SK-N-SH (cell line): ENCODE data around the gene SFXN5. TPM values are rescaled to one million over a fixed set of nuclear protein-coding genes. Genes with fewer than 3 reads are reported as not detected.

ENCODE experiments used
- CTCF ChIA-PET: fragments of 300-600, 350-600 bp; formaldehyde crosslinking; extraction: SDS; loops from one replicate; lab custom pipeline; 2021; lab: Yijun Ruan, JAX
- POLR2A ChIA-PET: fragments of 350-600 bp; sonication (Branson Sonifier 250); formaldehyde crosslinking; extraction: SDS; loops from one replicate; lab custom pipeline; 2020; ENCODE audit warnings: antibody characterized with exemption, inconsistent platforms; lab: Yijun Ruan, JAX
- DNase-seq: peaks from one replicate; pipeline ENCODE4 v3.0.0; 2012
- H2AFZ ChIP-seq: fragments of 200-600 bp; sonication (generic); 2 replicates; pipeline ENCODE4 v1.8.1; 2016; ENCODE audit warnings: antibody characterized with exemption, mild to moderate bottlenecking, low read depth
- H3F3A ChIP-seq: fragments of 200-600 bp; sonication (generic); replicated peaks from 2 replicates; pipeline ENCODE3; 2016; ENCODE audit warnings: antibody characterized with exemption, mild to moderate bottlenecking; ENCODE audit not compliant: insufficient read depth
- H3K27ac ChIP-seq, 2 experiments: fragments of 200-500 bp in 1 of 2; fragments of 200-600 bp in 1 of 2; sonication (Bioruptor generic) in 1 of 2; sonication (generic), shearing (Covaris generic) in 1 of 2; 2 replicates each; pipeline versions ENCODE4 v1.5.1 to v1.6.1; 2014 to 2016; ENCODE audit warnings: low read depth in 2 of 2, inconsistent platforms in 1 of 2, low read length in 1 of 2, mild to moderate bottlenecking in 1 of 2, mixed read lengths in 1 of 2
- H3K27me3 ChIP-seq: fragments of 200-600 bp; sonication (generic), shearing (Covaris generic); 2 replicates; pipeline ENCODE4 v1.6.1; 2016; ENCODE audit warnings: mixed run types; ENCODE audit not compliant: insufficient read depth
- H3K36me3 ChIP-seq, 2 experiments: fragments of 200-500 bp in 1 of 2; fragments of 200-600 bp in 1 of 2; sonication (Bioruptor generic) in 1 of 2; sonication (generic) in 1 of 2; replicated peaks in 1 of 2; 2 replicates each; pipeline versions ENCODE3 to v1.5.1; 2014 to 2016; ENCODE audit warnings: low read length in 1 of 2, mild to moderate bottlenecking in 1 of 2; ENCODE audit not compliant: insufficient read depth in 2 of 2, control insufficient read depth in 1 of 2
- H3K4me1 ChIP-seq, 2 experiments: fragments of 200-500 bp in 1 of 2; fragments of 200-600 bp in 1 of 2; sonication (Bioruptor generic) in 1 of 2; sonication (generic), shearing (Covaris generic) in 1 of 2; 2 replicates each; pipeline versions ENCODE4 v1.5.1 to v1.6.1; 2014 to 2016; ENCODE audit warnings: low read depth in 1 of 2, low read length in 1 of 2, mixed run types in 1 of 2; ENCODE audit not compliant: insufficient read depth in 2 of 2, control insufficient read depth in 1 of 2
- H3K4me2 ChIP-seq: fragments of 200-600 bp; sonication (generic), shearing (Covaris generic); 2 replicates; pipeline ENCODE4 v1.6.1; 2017; ENCODE audit warnings: mixed run types
- H3K4me3 ChIP-seq, 2 experiments: fragments of 200-500 bp in 1 of 2; fragments of 200-600 bp in 1 of 2; sonication (Bioruptor generic) in 1 of 2; sonication (generic), shearing (Covaris generic) in 1 of 2; 2 replicates each; pipeline versions ENCODE4 v1.5.1 to v1.8.1; 2014 to 2016; ENCODE audit warnings: low read depth in 2 of 2, inconsistent platforms in 1 of 2, low read length in 1 of 2, mild to moderate bottlenecking in 1 of 2, mixed read lengths in 1 of 2, moderate library complexity in 1 of 2
- H3K79me2 ChIP-seq: fragments of 200-600 bp; sonication (generic); 2 replicates; pipeline ENCODE4 v1.8.1; 2017; ENCODE audit warnings: mild to moderate bottlenecking; ENCODE audit not compliant: insufficient read depth
- H3K9ac ChIP-seq: fragments of 200-600 bp; sonication (generic); 2 replicates; pipeline ENCODE4 v1.6.1; 2017; ENCODE audit warnings: mixed run types
- H3K9me2 ChIP-seq: fragments of 200-600 bp; sonication (generic); 2 replicates; pipeline ENCODE4 v1.6.1; 2017; ENCODE audit warnings: mixed run types
- H3K9me3 ChIP-seq: fragments of 200-600 bp; sonication (generic); 2 replicates; pipeline ENCODE4 v1.6.1; 2017; ENCODE audit warnings: mixed run types, mild to moderate bottlenecking, moderate library complexity
- H4K20me1 ChIP-seq: fragments of 200-600 bp; sonication (generic); 2 replicates; pipeline ENCODE4 v1.6.1; 2017; ENCODE audit warnings: mild to moderate bottlenecking, mixed run types; ENCODE audit not compliant: insufficient read depth
- CTCF ChIP-seq: fragments of 200-600 bp; sonication (generic); IDR thresholded peaks from 2 replicates; pipeline ENCODE4 v1.6.1; 2017; ENCODE audit warnings: antibody characterized with exemption, mild to moderate bottlenecking, moderate library complexity
- ELF1 ChIP-seq: IDR thresholded peaks from 2 replicates; pipeline ENCODE4 v1.4.0; 2012
- FOSL2 ChIP-seq: IDR thresholded peaks from 2 replicates; pipeline ENCODE4 v1.4.0; 2012; ENCODE audit warnings: low read depth, mild to moderate bottlenecking, moderate library complexity, borderline replicate concordance
- GABPA ChIP-seq: IDR thresholded peaks from 2 replicates; pipeline ENCODE4 v1.4.0; 2012; ENCODE audit warnings: low read depth, mild to moderate bottlenecking
- JUND ChIP-seq: IDR thresholded peaks from 2 replicates; pipeline ENCODE4 v1.4.0; 2012
- MEF2A ChIP-seq: IDR thresholded peaks from 2 replicates; pipeline ENCODE4 v1.4.0; 2012; ENCODE audit warnings: low read depth, borderline replicate concordance
- NRF1 ChIP-seq: IDR thresholded peaks from 2 replicates; pipeline ENCODE4 v1.6.1; 2012; ENCODE audit warnings: low read depth, mild to moderate bottlenecking, low read length
- RCOR1 ChIP-seq: fragments of 150-350 bp; IDR thresholded peaks from 2 replicates; pipeline ENCODE4 v1.6.1; 2017; ENCODE audit warnings: antibody characterized with exemption, low read length
- RXRA ChIP-seq: IDR thresholded peaks from 2 replicates; pipeline ENCODE4 v1.4.0; 2012; ENCODE audit warnings: low read depth, mild to moderate bottlenecking, borderline replicate concordance
- SIN3A ChIP-seq: IDR thresholded peaks from 2 replicates; pipeline ENCODE4 v1.6.1; 2012; ENCODE audit warnings: low read depth, mild to moderate bottlenecking, low read length, moderate library complexity, borderline replicate concordance
- WGBS: methylation state at CpG from one replicate; pipeline ENCODE4 v1.1.6; 2017; ENCODE audit warnings: low lambda C conversion rate; 5-methylcytosine and 5-hydroxymethylcytosine counted together
- polyA plus RNA-seq, 3 experiments: library from polyadenylated mRNA; depleted of rRNA; stranded (reverse); fragments of >200 nt; gene quantifications; 2 replicates each; pipeline ENCODE4 v1.2.3, GENCODE V29; 2012

SFXN5 gene
- polyA plus RNA-seq, 1 of the 3 experiments (the other 2 are of a cell fraction) = 9.9 TPM

- no peaks in the 10 kb centered on the region for H3K36me3 ChIP-seq
- H3K27ac ChIP-seq = no peak overlapping the region
- no peak overlapping the region for H2AFZ ChIP-seq
- no peaks in the 10 kb centered on the region for H3K79me2 ChIP-seq
- no peaks in the 10 kb centered on the region for H3K27me3 ChIP-seq
- H3K9me3 ChIP-seq = no peaks in the 10 kb centered on the region
- TF ChIP-seq SIN3A = no peak
- TF ChIP-seq, all 33 proteins: peak for 0
- no peaks in the 10 kb centered on the region for H3K9me2 ChIP-seq
- WGBS = 95% methylated on average over 27 of the region's 27 CpGs
- CTCF ChIA-PET = interaction anchor here (1.2 to 3.3 kb wide), 2 partner anchors 12 to 13 kb away, joined by 7 to 33 read pairs; no protein-coding TSS in a partner anchor
- H3K9ac ChIP-seq = no peak overlapping the region
- H4K20me1 ChIP-seq = no peaks in the 10 kb centered on the region
- no peak overlapping the region for H3K4me3 ChIP-seq
- peaks cover 0 to 7% of the 10 kb centered on the region in 2 experiments; a peak in 1 of 4 replicates for H3K4me1 ChIP-seq
- H3F3A ChIP-seq = no peaks in the 10 kb centered on the region
- DNase-seq = no peak
- POLR2A ChIA-PET = no interaction called here
- no peak overlapping the region for H3K4me2 ChIP-seq
Measured at GRCh38 chr2:72961036-72961720, 110.3 kb downstream of the SFXN5 start.

- ChIA-PET POLR2A (interaction anchor here (0.6 kb wide), 1 partner anchor 426 kb away, joined by 3 read pairs; no protein-coding TSS in a partner anchor), CTCF (interaction anchor here (0.9 to 1.2 kb wide), 3 partner anchors 9 to 66 kb away, joined by 3 to 7 read pairs (median 3); no protein-coding TSS in a partner anchor)
- H2AFZ ChIP-seq = no peak overlapping the region
- no peak overlapping the region for H3K9ac ChIP-seq
- no peaks in the 10 kb centered on the region for H4K20me1 ChIP-seq
- H3K4me2 ChIP-seq = no peak overlapping the region
- H3K79me2 ChIP-seq = no peaks in the 10 kb centered on the region
- H3K9me3 ChIP-seq = no peaks in the 10 kb centered on the region
- H3K27ac ChIP-seq = no peak overlapping the region
- H3F3A ChIP-seq = no peaks in the 10 kb centered on the region
- H3K9me2 ChIP-seq = no peaks in the 10 kb centered on the region
- H3K4me3 ChIP-seq = no peak overlapping the region
- 96% methylated on average over 23 of the region's 26 CpGs for WGBS
- no peaks in the 10 kb centered on the region for H3K27me3 ChIP-seq
- DNase-seq = no peak
- no peaks in the 10 kb centered on the region for H3K36me3 ChIP-seq
- TF ChIP-seq GABPA = no peak
- no peak for TF ChIP-seq RXRA
- no peak for TF ChIP-seq RCOR1
- TF ChIP-seq FOSL2 = no peak
- TF ChIP-seq MEF2A = no peak
- TF ChIP-seq JUND = no peak
- no peak for TF ChIP-seq ELF1
- TF ChIP-seq NRF1 = no peak
- no peak for TF ChIP-seq SIN3A
- no peak for TF ChIP-seq CTCF
- peaks cover 0 to 7% of the 10 kb centered on the region in 2 experiments; a peak in 1 of 4 replicates for H3K4me1 ChIP-seq
Measured at GRCh38 chr2:72959995-72960981, 111.2 kb downstream of the SFXN5 start.
